OCI-LY1 (cell line): ENCODE measurements around the gene CCDC86.

Experiments used
- CTCF ChIP-seq: fragments of 200-600 bp; sonication (generic), shearing (Covaris generic); IDR thresholded peaks from 2 replicates; pipeline ENCODE4 v1.5.1; 2017; ENCODE audit warnings: mild to moderate bottlenecking, antibody characterized with exemption, low read length, moderate library complexity, mixed read lengths
- EZH2 ChIP-seq: fragments of 200-600 bp; sonication (generic), shearing (Covaris generic); IDR thresholded peaks from 2 replicates; pipeline ENCODE4 v1.8.0; 2017; ENCODE audit warnings: borderline replicate concordance, mixed run types, mild to moderate bottlenecking, antibody characterized with exemption, low read length, moderate library complexity, mixed read lengths

GRCh38 chr11:60895687-60896086, 53.8 kb downstream of the CCDC86 start:
- TF ChIP-seq CTCF = no peak
- TF ChIP-seq EZH2 = no peak
